Vagina (tissue), 2 donors: Measurements from ENCODE around the gene RPL15.

Experiments
- POLR2AphosphoS5 ChIP-seq, 2 donors: sonication (generic); formaldehyde crosslinking; IDR thresholded peaks; one replicate each; pipeline ENCODE4 v1.9.0; 2017; ENCODE audit warnings: antibody characterized with exemption in 2 of 2, mild to moderate bottlenecking in 2 of 2, low read depth in 1 of 2; ENCODE audit not compliant: insufficient read depth in 1 of 2
- TF ChIP-seq, protein P1 (sequence below), 3 experiments: fragments of 450-650 bp in 2 of 3; fragments of 200-600 bp in 1 of 3; sonication (generic) in 1 of 3; IDR thresholded peaks; one replicate each; pipeline ENCODE4 v1.5.1; 2017 to 2019; ENCODE audit warnings: antibody characterized with exemption in 3 of 3, mild to moderate bottlenecking in 2 of 3, moderate library complexity in 2 of 3

DNA sequence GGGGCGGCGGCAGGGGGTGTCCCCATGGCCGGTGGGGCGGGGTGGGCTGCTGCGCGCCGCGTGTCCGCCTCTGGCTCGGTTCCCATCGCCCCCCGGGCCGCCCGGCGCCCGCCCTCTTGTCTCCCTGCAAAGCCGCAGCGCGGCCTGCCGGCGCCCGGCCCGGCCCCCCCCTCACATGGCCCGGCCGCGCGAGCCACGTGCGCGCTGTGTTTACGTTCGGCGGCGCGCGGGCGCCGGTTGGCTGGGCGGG, 28.7 kb downstream of the RPL15 start:
- TF ChIP-seq, protein P1, sequence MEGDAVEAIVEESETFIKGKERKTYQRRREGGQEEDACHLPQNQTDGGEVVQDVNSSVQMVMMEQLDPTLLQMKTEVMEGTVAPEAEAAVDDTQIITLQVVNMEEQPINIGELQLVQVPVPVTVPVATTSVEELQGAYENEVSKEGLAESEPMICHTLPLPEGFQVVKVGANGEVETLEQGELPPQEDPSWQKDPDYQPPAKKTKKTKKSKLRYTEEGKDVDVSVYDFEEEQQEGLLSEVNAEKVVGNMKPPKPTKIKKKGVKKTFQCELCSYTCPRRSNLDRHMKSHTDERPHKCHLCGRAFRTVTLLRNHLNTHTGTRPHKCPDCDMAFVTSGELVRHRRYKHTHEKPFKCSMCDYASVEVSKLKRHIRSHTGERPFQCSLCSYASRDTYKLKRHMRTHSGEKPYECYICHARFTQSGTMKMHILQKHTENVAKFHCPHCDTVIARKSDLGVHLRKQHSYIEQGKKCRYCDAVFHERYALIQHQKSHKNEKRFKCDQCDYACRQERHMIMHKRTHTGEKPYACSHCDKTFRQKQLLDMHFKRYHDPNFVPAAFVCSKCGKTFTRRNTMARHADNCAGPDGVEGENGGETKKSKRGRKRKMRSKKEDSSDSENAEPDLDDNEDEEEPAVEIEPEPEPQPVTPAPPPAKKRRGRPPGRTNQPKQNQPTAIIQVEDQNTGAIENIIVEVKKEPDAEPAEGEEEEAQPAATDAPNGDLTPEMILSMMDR (IDR thresholded peaks at IDR 0.05) = no peak
- no peak for TF ChIP-seq POLR2AphosphoS5 (IDR thresholded peaks at IDR 0.05; ENCODE audit: insufficient read depth in 1 of 2, low read depth in 1 of 2)
